ENCODE results near the gene FAM50B. TPM values are rescaled to one million over a fixed set of nuclear protein-coding genes. Genes with fewer than 3 reads are reported as not detected.
A peak's percentile ranks its signal among the peaks of the same experiment; 100 is the strongest.

Gene FAM50B, protein sequence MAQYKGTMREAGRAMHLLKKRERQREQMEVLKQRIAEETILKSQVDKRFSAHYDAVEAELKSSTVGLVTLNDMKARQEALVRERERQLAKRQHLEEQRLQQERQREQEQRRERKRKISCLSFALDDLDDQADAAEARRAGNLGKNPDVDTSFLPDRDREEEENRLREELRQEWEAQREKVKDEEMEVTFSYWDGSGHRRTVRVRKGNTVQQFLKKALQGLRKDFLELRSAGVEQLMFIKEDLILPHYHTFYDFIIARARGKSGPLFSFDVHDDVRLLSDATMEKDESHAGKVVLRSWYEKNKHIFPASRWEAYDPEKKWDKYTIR
- polyA plus RNA-seq (2014; cell fraction: cytosol; rRNA removed) = 0.12 and 0.25 TPM in 2 replicates
- polyA plus RNA-seq (2014; cell fraction: nucleus; rRNA removed) = 0.16 TPM in 1 of 2 replicates, not detected in the other

DNA sequence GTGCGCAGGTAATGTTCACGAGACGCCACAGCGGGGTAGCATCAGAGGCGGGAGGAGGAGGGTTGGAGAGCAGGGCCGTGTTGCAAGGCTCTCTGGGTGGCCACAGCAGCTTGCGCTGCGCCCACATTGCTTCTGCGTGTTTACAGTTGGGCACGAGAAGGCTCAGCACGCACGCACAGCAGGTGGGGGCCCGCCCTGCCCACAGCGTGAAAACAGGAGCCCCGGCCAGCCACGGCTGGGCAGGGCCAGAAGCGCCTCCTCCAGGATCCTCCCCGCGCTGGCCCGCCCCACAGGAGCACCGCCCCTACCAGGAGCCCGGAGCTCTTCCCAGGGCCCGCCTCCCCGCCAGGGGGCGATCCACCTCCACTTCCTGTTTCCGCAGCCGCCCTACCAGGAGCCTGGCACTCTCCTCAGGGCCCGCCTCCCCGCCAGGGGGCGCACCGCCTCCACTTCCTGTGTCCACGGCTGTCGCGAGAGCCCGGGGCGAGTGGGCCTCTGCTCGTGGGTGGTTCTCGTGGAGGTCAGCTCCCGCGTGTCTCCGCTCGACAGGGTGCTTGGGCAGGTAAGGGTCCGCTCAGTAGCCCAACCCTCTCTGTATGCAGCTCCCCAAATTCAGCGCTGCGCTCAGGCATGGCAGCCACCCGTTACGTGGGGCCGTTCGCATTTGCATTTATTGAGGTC lies at the start of gene FAM50B:
Gene FAM50B (plus strand): TSS at position 449 of the 681 bp plus-strand sequence. CDS start 439 bp downstream, outside the sequence.
- peak; percentile 16 for DNase-seq (ENCODE audit: low spot score)

DNA sequence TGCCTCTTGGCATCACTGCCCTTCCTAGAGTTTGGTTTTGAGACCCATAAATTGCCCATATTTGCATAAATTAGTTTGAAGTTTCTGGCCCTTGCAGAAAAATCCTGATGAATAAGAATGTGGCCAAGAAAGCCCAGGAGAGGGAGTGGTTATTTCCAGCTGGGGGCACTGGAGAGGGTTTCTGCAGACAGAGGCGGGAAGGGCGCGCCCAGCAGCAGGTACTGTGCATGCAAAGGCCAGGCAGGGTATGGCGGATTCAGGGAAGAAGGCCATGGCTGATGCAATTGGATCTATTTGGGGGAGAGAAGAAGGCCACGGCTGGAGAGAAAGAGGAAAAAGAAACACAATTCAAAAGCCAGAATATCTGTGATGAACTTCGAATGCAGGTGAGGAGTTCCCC lies 49.5 kb upstream of the FAM50B start:
- DNase-seq (ENCODE audit: low spot score) = no peak

DNA sequence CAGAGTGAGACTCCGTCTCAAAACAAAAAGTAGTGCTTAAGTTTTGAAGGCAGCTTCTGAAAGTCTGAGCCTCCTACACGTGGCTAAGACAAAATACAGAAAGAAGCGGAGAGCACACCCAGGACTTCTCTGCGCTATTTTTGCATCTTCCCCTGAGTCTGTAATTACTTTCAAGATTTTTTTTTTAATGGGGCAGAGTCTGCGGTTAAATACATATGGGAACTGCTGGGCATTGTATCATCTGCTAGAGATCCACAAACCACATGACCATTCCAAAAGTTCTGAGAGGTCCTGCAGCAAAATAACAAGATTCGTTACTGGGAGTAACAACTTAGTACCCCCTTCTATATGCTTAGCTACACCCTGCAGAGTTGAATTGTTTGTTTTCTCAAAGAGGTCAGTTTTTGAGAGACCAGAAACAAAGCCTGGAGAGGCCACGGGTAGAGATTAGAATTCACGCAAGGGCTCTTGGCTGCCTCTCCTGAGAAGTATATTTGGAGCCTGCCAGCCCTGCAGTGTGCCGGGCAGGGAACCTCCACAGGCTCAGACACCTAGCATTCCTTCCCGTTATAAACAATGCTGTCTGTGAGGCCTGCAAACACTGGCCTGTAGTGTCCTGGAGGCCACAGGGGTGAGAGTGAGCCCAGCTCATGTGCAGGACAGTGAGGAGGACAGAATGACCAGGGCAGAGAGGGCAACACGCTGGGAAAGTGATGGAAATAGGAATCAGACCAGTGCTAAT lies 48.2 kb upstream of the FAM50B start:
- no peak for DNase-seq (ENCODE audit: low spot score)

DNA sequence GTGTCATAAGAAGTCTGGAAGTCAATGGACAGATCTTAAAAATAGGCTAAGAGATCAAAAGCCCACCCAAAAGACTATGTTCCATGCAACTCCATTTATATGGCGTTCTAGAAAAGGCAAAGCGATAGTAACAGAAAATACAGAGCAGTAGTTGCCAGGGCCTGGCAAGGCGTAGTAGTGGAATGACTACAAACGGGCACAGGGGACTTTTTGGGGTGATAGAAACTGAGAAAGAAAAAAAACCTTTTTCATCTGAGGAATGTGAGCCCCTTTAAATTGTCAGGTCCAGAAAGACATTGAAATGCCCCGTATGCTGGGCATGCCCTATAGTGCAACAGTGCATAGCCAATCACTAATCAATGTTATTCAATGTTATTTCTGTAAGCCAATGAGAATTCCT lies 47.2 kb upstream of the FAM50B start:
- no peak for DNase-seq (ENCODE audit: low spot score)

DNA sequence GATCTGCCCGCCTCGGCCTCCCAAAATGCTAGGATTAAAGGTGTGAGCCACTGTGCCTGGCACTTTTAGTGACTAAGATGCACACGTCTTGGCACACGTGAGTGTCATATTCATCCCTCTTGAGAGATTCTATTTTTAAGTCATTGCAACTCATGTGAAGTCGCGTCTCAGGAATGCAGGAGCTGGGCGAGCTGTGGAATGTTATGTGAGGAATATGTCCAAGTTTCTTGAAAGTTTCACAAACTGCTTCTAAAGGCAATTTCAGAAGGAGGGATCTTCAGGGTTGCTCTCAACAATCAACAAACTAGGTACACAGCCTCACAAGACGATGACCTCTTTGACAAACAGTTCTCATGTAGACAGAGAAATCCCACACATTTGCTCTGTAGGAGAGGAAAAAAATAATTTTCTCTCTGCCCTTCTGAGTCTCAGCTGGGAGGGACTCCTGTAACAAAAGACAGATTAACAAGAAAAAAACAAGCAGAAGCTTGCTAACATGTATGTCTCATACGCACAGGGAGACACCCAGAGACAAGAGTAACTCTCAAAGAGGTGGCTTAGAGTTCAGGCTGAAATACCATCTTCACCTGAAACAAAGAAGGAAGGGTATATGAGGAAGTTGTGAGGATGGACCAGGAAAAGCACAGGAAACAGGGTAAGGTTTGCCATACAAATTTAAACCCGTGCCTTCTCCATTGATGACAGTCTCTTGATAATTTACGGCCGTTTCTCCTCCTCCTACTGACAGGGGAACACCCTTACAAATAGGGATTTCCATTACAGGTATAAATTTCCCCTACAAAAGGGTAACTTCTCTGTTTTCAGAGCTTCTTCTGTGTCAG lies 45.3 kb upstream of the FAM50B start:
- DNase-seq (ENCODE audit: low spot score) = no peak

DNA sequence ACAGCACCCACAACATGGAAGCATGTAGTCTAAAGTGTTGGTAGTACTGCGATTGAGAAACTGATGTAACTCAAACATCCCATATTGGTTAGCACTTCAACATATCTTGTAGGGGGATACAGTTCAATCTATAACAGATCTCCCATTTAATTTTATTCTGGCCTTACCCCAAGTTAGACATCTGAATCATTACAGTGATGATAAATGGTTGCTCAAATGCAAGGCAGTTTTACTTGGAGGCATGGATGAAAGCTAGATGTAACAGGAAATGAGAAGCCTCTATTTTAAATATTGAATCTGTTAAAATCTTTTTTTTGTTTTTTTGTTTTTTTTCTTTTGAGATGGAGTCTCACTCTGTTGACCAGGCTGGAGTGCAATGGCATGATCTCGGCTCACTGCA lies 44.2 kb upstream of the FAM50B start:
- no peak for DNase-seq (ENCODE audit: low spot score)

DNA sequence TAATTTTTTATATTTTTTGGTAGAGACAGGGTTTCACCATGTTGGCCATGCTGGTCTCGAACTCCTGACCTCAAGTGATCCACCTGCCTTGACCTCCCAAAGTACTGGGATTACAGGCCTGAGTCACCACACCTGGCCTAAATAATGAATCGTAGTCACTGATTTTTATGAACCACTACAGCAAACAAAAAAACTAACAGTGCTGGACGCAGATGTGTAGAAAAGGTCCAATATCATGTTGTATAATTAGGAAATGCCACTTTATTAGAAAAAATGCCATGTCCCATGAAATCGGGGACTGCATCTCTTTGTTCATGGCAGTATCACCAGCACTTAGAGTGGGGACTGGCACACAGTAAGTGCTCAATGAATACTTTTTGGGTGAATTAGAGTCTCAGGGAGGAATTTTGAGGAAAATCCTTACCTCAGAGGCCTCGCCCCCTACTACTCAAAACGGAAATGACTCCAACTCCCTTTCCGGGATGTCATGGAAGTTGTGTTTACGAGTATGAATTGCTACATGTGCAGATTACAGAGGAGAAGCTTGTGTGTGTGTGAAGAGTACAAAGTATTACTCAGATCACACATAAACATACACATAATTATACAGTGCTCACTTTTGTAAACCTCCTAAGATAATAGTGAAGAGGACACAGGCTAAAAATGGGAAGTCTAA lies 43.6 kb upstream of the FAM50B start:
- DNase-seq (ENCODE audit: low spot score) = no peak

DNA sequence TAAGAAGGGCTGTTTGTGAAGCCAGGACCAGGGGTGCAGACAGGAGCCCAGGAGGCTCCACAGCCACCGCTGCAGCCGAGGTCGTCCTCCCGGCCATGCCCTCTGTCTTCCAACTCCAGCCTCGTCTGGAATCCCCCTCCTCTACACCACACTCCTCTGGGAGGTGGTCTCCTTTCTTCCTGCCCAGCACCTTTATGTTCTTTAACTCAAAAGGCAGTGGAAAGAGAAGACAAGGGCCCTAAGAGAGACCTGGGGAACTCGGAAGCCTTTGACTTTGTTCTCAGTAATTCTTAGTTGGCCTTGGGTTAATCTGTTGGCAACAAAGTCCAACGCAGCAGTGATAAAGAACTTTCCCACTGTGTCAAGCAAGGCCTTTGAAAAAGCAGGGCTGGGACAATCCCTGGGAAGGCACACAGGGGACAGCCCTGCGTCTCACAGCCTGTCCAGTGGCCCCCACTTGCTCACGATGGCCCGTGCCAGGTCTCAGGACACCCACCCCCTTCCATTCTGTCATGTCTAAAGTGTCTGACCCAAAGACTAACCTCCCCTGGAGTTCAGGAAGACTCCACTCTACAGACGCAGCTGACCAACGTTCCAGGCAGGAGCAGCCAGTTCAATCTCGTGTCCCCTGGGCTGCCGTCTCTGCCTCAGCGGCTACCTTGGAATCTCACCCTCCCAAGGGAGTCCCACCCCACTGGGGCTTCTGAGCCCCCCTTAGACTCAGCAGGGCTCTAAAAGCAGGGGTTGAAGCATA lies 42.8 kb upstream of the FAM50B start:
- DNase-seq (ENCODE audit: low spot score) = no peak

DNA sequence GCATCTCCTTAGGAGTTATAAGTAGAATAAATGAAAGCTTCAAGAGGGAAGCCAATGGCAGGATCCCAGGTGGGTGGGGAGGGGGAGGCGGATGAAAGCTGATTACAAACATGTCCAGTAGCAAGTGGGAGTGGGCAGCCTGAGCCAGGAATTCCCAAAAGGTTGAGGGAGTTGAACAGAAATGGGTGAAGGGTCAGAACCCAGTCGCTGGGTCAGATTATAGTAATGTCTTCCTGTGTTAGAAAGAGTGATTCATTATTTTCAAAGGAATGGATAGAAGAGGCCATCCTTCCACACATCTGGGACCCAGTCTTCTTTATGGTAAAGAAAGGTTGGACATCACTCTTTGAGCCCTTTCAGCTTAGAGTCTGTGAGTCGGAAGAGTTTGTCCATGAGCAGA lies 41.0 kb upstream of the FAM50B start:
- DNase-seq (ENCODE audit: low spot score) = no peak

DNA sequence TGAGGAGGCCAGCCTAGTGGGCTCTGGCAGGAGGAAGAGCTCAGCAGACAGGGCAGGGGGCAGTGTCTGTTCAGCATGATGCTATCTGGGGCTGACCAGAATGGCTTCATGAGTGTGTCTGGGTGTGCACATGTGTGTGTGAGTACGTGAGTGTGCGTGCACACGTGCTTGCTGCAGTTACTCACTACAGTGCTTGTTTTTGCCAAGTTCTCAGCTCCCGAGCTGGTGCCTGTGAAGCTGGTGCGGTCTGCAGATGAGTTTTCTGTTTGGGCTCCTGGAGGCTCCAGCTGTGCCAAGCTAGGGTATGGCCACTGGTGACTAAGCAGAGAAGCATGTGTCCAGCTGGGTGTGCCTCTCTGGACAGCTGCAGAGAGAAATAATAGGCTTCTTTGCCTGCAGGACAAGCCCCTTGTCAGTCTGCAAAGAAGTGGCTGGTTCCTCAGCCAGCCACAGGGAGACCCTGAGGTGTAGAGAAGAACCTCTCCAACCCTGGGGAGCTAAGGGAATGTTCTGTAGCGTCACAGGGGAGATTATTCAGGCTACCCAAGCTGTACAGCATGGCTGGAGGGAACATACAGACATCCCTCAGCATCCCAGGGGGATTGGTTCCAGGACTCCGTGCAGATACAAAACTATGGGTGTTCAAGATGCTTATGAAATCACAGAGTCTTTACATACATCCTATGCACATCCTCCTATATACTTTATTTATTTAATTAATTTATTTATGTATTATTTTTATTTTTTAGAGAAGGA lies 40.2 kb upstream of the FAM50B start:
- no peak for DNase-seq (ENCODE audit: low spot score)

DNA sequence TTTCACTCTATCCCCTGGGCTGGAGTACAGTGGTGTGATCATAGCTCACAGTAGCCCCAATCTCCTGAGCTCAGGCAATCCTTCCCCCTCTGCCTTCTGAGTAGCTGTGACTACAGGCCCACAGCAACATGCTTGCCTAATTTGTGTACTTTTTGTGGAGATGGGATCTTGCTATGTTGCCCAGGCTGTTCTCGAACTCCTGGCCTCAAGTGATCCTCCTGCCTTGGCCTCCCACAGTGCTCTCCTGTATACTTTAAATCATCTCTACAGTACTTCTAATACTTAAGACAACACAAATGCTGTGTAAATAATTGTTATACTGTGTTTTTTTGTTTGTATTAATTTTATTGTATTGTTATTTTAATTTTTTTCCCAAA lies 39.7 kb upstream of the FAM50B start:
- no peak for DNase-seq (ENCODE audit: low spot score)

DNA sequence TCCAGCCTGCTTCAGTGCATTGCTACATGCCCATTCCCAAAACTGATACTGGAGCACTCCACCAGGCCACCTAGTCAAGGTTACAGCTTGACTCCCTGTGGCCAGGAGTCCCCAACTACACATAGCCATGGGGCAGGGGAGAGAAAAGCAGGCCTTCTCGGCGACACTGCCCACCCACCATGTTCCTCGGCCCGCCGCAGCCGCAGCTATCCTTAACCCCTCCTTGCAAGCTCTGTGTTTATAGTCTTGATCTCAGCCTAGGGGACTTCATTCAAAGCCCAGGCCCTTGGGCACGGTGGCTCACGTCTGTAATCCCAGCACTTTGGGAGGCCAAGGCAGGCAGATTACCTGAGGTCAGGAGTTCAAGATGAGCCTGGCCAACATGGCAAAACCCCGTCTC lies 39.2 kb upstream of the FAM50B start:
- no peak for DNase-seq (ENCODE audit: low spot score)

DNA sequence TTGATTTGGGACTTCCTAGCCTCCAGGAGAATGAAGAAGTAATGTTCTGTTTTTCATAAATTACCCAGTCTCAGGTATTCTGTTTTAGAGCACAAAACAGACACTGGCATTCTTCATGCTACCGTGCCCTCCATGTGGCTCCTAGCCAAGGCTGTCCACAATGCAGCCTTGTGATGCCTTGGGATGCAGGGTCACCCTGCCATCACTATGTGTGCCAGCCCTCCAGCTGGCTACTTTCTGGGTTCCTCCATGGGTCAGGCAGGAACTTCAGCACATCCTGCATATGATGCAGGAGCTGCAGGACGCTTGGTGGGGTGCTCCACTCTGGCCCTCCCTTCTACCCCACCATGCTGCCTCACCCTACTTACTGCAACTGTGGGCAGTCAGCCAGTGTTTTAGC lies 38.0 kb upstream of the FAM50B start:
- no peak for DNase-seq (ENCODE audit: low spot score)

DNA sequence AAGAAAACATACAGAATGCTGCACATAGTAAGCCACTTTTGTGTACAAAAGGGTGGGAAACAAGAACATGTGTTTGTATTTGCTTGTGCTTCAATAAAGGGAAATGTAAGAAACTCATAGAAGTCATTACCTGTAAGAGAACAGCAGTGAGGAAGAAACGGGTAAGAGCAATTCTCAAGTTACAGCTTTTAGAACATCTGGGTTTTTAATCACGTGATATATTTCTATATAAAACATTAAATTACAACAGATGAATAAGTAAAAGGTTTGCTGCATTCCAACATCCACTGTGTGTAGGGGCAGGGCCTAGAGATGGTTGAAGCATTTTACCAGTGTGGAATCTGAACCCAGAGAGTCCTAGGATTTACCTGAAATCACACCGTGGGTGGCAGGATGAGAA lies 36.6 kb upstream of the FAM50B start:
- no peak for DNase-seq (ENCODE audit: low spot score)

DNA sequence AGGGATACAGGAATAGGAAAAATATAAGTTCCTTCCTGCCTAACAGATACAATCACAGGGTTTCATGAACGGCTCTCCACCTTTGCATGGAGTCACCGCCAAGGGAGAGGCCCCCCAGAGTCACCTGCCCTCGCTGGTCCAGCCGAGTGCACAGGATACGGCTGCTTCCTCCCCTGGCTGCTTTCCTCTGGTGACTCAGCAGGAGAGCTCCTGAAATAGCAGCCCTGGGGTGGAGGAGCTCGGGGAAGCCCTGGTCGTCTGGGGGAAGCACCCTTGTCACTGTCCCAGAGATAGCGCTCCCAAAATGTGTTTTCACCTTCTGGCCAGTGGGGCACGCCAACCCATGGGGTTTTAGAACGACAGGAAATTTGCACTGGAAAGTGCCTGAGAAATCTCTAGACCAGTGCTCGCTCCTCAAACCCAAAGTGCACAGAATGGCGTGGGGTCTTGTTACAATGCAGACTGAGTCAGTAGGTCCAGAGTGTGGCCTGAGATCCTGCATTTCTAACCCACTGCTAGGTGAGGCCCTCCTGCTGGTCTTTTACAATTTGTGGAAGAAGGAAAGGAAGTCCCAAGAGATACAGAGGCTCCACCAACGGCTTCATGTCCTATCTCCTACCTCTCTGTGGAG lies 35.9 kb upstream of the FAM50B start:
- no peak for DNase-seq (ENCODE audit: low spot score)

DNA sequence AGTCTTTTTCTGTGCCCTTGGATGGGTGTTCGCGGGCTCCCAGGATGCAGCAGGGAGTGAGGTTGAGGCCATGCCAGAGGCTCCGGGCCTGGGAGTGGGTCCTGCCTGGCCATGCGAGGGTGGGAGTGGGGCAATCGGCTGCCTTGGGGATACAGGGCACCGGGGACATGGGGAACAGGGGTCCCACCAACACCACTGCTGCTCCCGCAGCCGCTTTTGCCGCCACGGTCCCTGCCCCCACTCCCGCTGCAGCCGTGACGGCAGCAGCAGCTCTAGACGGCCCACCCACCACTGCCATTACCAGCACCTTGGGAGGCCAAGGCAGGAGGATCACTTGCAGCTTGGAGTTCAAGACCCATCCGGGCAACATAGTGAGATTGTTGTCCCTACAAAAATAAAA lies 35.3 kb upstream of the FAM50B start:
- DNase-seq (ENCODE audit: low spot score) = no peak

DNA sequence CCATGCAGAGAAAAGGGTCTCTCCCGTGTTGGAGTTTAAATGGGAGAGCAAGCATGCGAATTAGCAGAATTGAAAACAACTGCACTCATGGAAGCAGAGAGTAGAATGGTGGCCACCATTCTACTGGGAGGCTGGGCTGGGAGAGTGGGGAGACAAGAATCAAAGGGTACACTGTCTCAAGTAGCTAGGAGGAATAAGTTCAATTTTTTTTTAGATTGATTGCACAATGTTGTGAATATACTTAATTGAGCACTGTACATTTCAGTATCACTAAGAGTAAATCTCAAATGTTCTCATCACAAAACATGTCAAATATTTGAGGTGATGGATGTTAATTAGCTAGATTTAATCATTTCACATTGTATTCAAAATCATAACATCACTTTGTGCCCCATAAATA lies 34.6 kb upstream of the FAM50B start:
- no peak for DNase-seq (ENCODE audit: low spot score)

DNA sequence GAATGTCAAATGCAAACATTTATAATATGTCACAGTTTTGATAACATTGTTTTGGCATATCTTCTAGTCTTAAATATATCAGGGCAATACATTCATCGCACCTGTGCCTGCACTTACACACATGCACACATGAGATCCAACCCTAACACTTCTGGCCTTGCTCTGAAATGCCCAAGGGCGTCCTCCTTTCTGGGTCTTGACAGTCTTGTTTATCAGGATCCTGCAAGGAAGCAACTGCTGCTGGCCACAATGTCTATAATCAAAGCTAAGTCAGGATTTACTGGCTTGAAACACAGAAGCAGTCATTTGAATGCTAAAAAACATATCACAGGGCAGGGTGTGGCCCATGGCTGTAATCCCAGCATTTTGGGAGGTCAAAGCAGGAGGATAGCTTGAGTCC lies 32.9 kb upstream of the FAM50B start:
- no peak for DNase-seq (ENCODE audit: low spot score)

Measured in SK-N-DZ (cell line).